ENCODE data around the gene ZDHHC14.

Gene ZDHHC14

DNA sequence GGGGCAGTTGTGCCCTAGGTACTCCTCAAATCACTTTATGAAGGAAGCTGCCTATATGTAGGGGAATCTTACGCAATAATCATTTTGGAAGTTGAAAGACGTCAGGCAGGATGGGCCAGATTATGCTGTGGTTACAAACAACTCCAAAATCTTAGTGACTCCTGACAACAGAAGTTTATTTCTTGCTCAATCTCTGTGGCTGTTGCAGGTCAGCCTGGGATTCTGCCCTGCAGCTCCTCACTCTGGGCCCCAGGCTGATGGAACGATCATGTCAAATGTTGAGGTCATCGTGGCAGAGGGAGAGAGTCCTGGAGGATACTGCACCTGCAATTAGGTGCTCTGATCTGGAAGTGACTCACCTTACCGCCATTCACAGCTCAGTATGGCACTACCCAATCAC, 88.4 kb downstream of the ZDHHC14 start:
- Histone ChIP-seq H2BK120ac (ENCODE audit: low read depth, low read length) (no peak overlapping the region), H3K79me1 (ENCODE audit: low read length) (no peaks in the 10 kb centered on the region), H3K9ac (ENCODE audit: low read length) (no peak overlapping the region), H4K5ac (ENCODE audit: low read length) (no peak overlapping the region), H3K79me2 (ENCODE audit: control insufficient read depth, insufficient read depth, low read length) (no peaks in the 10 kb centered on the region), H3K4ac (ENCODE audit: low read depth, low read length) (no peak overlapping the region), H3K18ac (ENCODE audit: low read length) (no peak overlapping the region), H3K4me1 (ENCODE audit: control insufficient read depth, low read depth, low read length) (peaks cover 2% of the 10 kb centered on the region), H3K36me3 (ENCODE audit: control insufficient read depth, insufficient read depth, low read length) (no peaks in the 10 kb centered on the region), H3K27ac (ENCODE audit: low read depth, low read length) (no peak overlapping the region), H3K4me2 (ENCODE audit: low read length) (no peak overlapping the region), H3K56ac (ENCODE audit: low read length) (no peak overlapping the region), H2BK15ac (replicated peaks; ENCODE audit: low read depth) (no peak overlapping the region), H3K27me3 (ENCODE audit: insufficient read depth, low read length, poor library complexity) (no peaks in the 10 kb centered on the region), H3K4me3 (ENCODE audit: low read length) (no peak overlapping the region), H2BK5ac (ENCODE audit: low read length) (no peak overlapping the region), H2AK5ac (ENCODE audit: low read length) (no peak overlapping the region), H3K23ac (ENCODE audit: low read length) (no peak overlapping the region), H4K8ac (ENCODE audit: low read depth, low read length) (no peak overlapping the region)
- WGBS (ENCODE audit: extremely low coverage, insufficient coverage, low lambda C conversion rate) = no CpG with 5 or more reads among the region's 5 CpGs
- no peak for DNase-seq

DNA sequence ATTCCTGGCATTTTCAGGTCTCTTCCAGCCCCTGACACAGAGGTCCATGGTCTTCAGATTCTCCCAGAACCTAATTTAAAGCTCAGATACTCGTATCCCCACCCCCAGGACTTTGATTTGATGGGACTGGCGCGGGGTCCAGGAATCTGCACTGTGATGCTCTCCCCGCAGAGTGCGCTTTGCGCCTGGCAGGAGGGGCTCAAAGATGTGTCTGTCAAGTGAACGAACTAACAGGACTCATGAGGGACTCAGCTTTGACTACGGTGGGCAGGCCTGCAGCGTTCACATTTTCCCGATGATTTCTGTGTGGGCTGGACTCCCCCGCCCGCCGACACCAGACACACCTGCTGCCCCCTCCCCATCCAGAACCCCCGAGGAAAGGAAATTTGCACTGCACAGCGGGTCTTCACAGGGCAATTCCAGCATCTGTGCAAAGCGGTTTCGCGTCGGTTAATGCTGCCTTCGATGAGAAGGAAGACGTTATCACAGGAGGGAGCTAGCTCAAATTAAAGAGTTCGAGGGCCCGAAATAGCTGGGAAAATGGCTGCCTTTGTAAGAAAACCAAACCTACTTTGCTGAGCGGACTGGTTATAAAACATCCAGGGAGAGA, 90.2 kb downstream of the ZDHHC14 start:
- no peaks in the 10 kb centered on the region for H3K4me1 ChIP-seq (ENCODE audit: control insufficient read depth, low read depth, low read length)
- no peaks in the 10 kb centered on the region for H3K36me3 ChIP-seq (ENCODE audit: control insufficient read depth, insufficient read depth, low read length)
- no CpG with 5 or more reads among the region's 24 CpGs for WGBS (ENCODE audit: extremely low coverage, insufficient coverage, low lambda C conversion rate)
- DNase-seq = no peak
- no peak overlapping the region for H2BK15ac ChIP-seq (replicated peaks; ENCODE audit: low read depth)
- no peak overlapping the region for H3K4ac ChIP-seq (ENCODE audit: low read depth, low read length)
- no peak overlapping the region for H3K4me3 ChIP-seq (ENCODE audit: low read length)
- no peak overlapping the region for H2BK5ac ChIP-seq (ENCODE audit: low read length)
- H2BK120ac ChIP-seq (ENCODE audit: low read depth, low read length) = no peak overlapping the region
- no peaks in the 10 kb centered on the region for H3K79me2 ChIP-seq (ENCODE audit: control insufficient read depth, insufficient read depth, low read length)
- no peaks in the 10 kb centered on the region for H3K79me1 ChIP-seq (ENCODE audit: low read length)
- H4K5ac ChIP-seq (ENCODE audit: low read length) = no peak overlapping the region
- H2AK5ac ChIP-seq (ENCODE audit: low read length) = no peak overlapping the region
- no peak overlapping the region for H3K9ac ChIP-seq (ENCODE audit: low read length)
- no peak overlapping the region for H3K27ac ChIP-seq (ENCODE audit: low read depth, low read length)
- H3K4me2 ChIP-seq (ENCODE audit: low read length) = no peak overlapping the region
- H3K18ac ChIP-seq (ENCODE audit: low read length) = no peak overlapping the region
- H3K27me3 ChIP-seq (ENCODE audit: insufficient read depth, low read length, poor library complexity) = no peaks in the 10 kb centered on the region
- H3K23ac ChIP-seq (ENCODE audit: low read length) = no peak overlapping the region
- no peak overlapping the region for H3K56ac ChIP-seq (ENCODE audit: low read length)
- H4K8ac ChIP-seq (ENCODE audit: low read depth, low read length) = no peak overlapping the region

DNA sequence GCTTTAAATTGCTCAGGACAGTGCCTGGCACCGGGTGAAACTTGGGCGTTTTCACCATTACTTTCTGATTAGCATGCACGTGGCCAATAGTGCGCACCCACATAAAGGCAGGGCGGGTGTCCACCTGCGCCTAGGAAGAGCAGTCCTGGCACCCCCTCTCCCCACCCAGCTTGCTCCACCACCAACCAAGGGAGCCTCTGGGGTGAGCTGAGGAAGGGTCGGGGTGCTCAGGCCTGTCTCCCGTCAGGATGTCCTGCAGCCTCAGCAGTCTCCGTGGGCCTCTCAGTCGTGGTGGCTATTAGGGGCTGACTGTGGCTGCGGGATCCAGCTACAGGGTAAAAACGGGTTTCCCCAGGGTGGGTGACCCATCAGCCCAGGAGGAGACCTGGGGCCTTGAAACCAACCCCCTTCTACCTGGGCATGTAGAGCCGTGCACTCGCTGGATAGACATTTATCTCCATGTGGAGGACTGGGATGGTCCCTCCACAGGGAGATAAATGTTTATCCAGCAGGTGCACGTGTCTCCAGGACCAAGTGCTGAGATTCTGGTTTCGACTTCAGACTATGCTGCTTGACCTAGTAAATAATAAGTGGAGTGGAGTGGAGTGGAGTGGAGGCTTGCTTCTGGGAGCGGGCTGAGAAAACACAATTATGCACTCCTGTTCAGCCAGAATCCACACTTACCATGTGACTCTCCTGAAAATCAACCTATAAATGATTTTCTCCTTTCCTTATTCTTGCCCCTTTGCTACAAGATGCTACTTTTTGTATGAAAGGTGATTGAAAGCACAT, 91.1 kb downstream of the ZDHHC14 start:
- WGBS (ENCODE audit: extremely low coverage, insufficient coverage, low lambda C conversion rate) = no CpG with 5 or more reads among the region's 17 CpGs
- no peaks in the 10 kb centered on the region for H3K27me3 ChIP-seq (ENCODE audit: insufficient read depth, low read length, poor library complexity)
- DNase-seq = no peak

DNA sequence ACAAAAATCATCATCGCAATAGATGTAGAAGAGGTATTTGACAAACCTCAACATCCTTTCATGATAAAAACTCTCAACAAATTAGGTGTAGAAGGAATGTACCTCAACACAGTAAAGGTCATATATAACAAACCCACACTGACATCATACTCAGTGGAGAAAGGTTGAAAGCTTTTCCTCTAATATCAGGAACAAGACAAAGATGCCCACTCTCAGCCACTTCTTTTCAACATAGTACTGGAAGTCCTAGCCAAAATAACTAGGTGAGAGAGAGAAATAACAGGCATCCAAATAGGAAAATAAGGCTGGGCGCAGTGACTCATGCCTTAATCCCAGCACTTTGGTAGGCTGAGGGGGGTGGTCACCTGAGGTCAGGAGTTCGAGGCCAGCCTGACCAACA, 95.8 kb downstream of the ZDHHC14 start:
- Histone ChIP-seq H3K9ac (ENCODE audit: low read length) (no peak overlapping the region), H2AK5ac (ENCODE audit: low read length) (no peak overlapping the region), H3K79me2 (ENCODE audit: control insufficient read depth, insufficient read depth, low read length) (no peaks in the 10 kb centered on the region), H2BK5ac (ENCODE audit: low read length) (no peak overlapping the region), H3K4ac (ENCODE audit: low read depth, low read length) (no peak overlapping the region), H3K27ac (ENCODE audit: low read depth, low read length) (no peak overlapping the region), H3K27me3 (ENCODE audit: insufficient read depth, low read length, poor library complexity) (no peaks in the 10 kb centered on the region), H3K4me2 (ENCODE audit: low read length) (no peak overlapping the region), H3K18ac (ENCODE audit: low read length) (no peak overlapping the region), H3K4me3 (ENCODE audit: low read length) (no peak overlapping the region), H4K8ac (ENCODE audit: low read depth, low read length) (no peak overlapping the region), H4K5ac (ENCODE audit: low read length) (no peak overlapping the region), H3K36me3 (ENCODE audit: control insufficient read depth, insufficient read depth, low read length) (no peaks in the 10 kb centered on the region), H3K4me1 (ENCODE audit: control insufficient read depth, low read depth, low read length) (no peaks in the 10 kb centered on the region), H3K79me1 (ENCODE audit: low read length) (no peaks in the 10 kb centered on the region), H3K23ac (ENCODE audit: low read length) (no peak overlapping the region), H3K56ac (ENCODE audit: low read length) (no peak overlapping the region), H2BK120ac (ENCODE audit: low read depth, low read length) (no peak overlapping the region), H2BK15ac (replicated peaks; ENCODE audit: low read depth) (no peak overlapping the region)
- no peak for DNase-seq
- no CpG with 5 or more reads among the region's 3 CpGs for WGBS (ENCODE audit: extremely low coverage, insufficient coverage, low lambda C conversion rate)

More for the DNA sequence above, 91.1 kb downstream of the ZDHHC14 start:
- Histone ChIP-seq H3K4ac (ENCODE audit: low read depth, low read length) (no peak overlapping the region), H3K23ac (ENCODE audit: low read length) (no peak overlapping the region), H3K56ac (ENCODE audit: low read length) (no peak overlapping the region), H3K79me1 (ENCODE audit: low read length) (no peaks in the 10 kb centered on the region), H3K27ac (ENCODE audit: low read depth, low read length) (no peak overlapping the region), H2BK15ac (replicated peaks; ENCODE audit: low read depth) (no peak overlapping the region), H3K36me3 (ENCODE audit: control insufficient read depth, insufficient read depth, low read length) (no peaks in the 10 kb centered on the region), H3K4me3 (ENCODE audit: low read length) (no peak overlapping the region), H3K9ac (ENCODE audit: low read length) (no peak overlapping the region), H4K5ac (ENCODE audit: low read length) (no peak overlapping the region), H3K79me2 (ENCODE audit: control insufficient read depth, insufficient read depth, low read length) (no peaks in the 10 kb centered on the region), H2BK5ac (ENCODE audit: low read length) (no peak overlapping the region), H2AK5ac (ENCODE audit: low read length) (no peak overlapping the region), H2BK120ac (ENCODE audit: low read depth, low read length) (no peak overlapping the region), H3K18ac (ENCODE audit: low read length) (no peak overlapping the region), H3K4me1 (ENCODE audit: control insufficient read depth, low read depth, low read length) (no peaks in the 10 kb centered on the region), H4K8ac (ENCODE audit: low read depth, low read length) (no peak overlapping the region), H3K4me2 (ENCODE audit: low read length) (no peak overlapping the region)

DNA sequence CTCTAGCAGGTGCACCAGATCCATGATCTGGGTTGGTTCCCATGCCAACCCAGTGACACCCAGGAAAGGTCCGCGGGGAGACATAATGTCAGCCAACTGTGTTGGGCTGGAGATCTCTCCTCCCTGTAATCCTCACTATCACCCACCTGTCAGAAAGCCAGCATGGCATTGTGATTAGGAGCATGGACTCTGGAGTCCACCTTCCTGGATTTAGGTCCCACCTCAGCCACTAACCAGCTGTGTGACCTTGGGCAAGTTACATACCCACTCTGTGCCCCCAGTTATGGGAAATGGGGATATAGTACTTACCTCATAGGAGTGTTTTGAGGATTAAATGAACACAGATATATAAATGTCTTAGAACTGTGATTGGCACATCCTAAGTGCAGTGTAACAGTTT, 97.9 kb downstream of the ZDHHC14 start:
- H3K27me3 ChIP-seq (ENCODE audit: insufficient read depth, low read length, poor library complexity) = no peaks in the 10 kb centered on the region
- WGBS (ENCODE audit: extremely low coverage, insufficient coverage, low lambda C conversion rate) = no CpG with 5 or more reads among the region's 2 CpGs

More for the DNA sequence above, 97.9 kb downstream of the ZDHHC14 start:
- Histone ChIP-seq H3K27ac (ENCODE audit: low read depth, low read length) (no peak overlapping the region), H3K23ac (ENCODE audit: low read length) (no peak overlapping the region), H3K4me3 (ENCODE audit: low read length) (no peak overlapping the region), H2BK5ac (ENCODE audit: low read length) (no peak overlapping the region), H3K18ac (ENCODE audit: low read length) (no peak overlapping the region), H3K9ac (ENCODE audit: low read length) (no peak overlapping the region), H3K79me2 (ENCODE audit: control insufficient read depth, insufficient read depth, low read length) (no peaks in the 10 kb centered on the region), H2BK120ac (ENCODE audit: low read depth, low read length) (no peak overlapping the region), H3K4me1 (ENCODE audit: control insufficient read depth, low read depth, low read length) (no peaks in the 10 kb centered on the region), H2BK15ac (replicated peaks; ENCODE audit: low read depth) (no peak overlapping the region), H3K4ac (ENCODE audit: low read depth, low read length) (no peak overlapping the region), H2AK5ac (ENCODE audit: low read length) (no peak overlapping the region), H3K79me1 (ENCODE audit: low read length) (no peaks in the 10 kb centered on the region), H3K4me2 (ENCODE audit: low read length) (no peak overlapping the region), H3K36me3 (ENCODE audit: control insufficient read depth, insufficient read depth, low read length) (no peaks in the 10 kb centered on the region), H3K56ac (ENCODE audit: low read length) (no peak overlapping the region), H4K8ac (ENCODE audit: low read depth, low read length) (no peak overlapping the region), H4K5ac (ENCODE audit: low read length) (no peak overlapping the region)
- no peak for DNase-seq

All from mesendoderm (in vitro differentiated cells).